ENCODE results near the gene KCNJ4.
"Not testable (repeated sequence)": the region's sequence is repeated elsewhere in the genome, so short reads cannot be mapped to it uniquely, and the experiment has no call there.

KCNJ4 gene

GRCh38 chr22:38427465-38427864 lies 27.5 kb downstream of the KCNJ4 start:
- no peak for DNase-seq

DNA sequence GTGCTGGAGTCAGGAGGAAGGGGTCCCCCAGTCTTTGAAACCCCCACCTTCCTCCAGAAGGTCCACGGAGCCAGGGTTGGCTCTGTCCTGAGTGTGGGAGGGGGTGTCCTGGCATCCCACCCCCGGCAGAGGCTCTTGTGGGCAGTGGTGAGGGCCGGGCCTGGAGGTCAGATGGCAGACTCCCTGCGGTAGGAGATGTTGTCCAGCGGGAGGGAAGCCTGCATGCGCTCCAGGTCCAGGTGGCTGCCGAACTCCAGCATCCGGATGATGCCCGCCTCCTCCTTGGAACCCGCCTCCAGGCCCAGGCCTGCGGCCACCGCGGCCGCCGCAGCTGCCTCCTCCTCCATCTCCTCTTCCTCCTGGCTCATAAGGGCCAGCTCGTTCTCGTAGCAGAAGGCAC lies 28.4 kb downstream of the KCNJ4 start:
- DNase-seq: no peak

DNA sequence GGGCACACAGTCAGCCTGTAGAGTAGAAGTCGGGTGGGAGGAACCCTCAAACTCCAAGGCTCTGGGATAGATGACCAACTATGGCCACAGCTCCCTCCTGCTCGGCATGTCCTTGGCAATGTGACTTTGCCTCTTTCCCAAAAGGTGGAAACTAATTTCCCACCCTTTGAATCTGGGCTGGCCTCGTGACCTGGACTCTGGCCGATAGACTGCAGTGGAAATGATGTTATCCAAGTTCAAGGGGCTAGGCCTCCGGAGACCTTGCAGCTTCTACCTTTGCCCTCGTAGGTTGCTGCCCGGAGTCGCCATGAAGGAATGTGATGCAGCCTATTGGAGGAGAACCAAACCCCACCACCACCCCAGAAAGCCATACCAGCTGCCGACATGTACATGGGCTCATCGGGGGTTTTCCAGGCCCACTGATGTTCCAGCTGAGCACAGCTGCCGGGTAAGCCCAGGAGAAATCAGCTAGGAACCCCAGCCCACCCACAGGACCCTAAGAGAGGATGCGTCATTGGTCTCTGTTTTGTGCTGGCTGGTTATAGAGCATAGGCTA lies 30.4 kb downstream of the KCNJ4 start:
- DNase-seq: no peak

- DNase-seq: no peak
Observed at GRCh38 chr22:38423512-38424503, 31.2 kb downstream of the KCNJ4 start.

- DNase-seq: no peak
Observed at GRCh38 chr22:38422611-38423511, 32.1 kb downstream of the KCNJ4 start.

DNA sequence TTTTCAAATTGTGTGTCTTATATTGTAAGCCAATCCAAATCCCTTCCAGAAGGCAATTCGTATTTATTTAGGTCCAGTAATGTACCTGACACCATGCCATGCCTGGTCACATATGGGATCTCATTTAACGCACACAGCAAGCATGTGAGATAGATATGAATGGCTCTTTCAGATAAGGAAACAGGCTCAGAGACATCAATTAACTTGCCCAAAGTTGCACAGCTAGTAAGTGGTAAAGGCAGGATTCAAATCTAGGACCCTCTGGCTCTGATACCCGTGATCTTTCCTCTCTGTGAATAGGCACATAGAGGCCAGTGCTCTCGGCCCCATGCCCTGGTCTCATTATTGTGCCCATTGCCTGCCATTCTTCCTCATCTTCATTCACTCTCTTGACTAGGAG lies 34.3 kb downstream of the KCNJ4 start:
- no peak for DNase-seq

DNA sequence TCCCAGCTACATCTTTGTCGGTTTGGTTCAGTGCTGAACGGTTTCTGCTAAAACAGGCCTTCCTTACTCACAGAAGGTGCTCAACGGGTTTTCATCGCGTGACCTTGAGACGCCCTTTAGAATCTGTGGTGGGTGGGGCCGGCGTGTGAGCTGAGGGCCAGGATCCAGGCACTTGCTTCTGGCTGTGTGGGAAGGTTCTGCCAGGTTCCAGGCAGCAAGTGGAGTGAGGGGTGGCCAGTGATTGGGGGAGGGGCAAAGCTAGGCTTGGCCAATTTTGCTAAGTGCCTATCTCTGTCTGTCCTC lies 35.2 kb downstream of the KCNJ4 start:
- no peak for DNase-seq

DNA sequence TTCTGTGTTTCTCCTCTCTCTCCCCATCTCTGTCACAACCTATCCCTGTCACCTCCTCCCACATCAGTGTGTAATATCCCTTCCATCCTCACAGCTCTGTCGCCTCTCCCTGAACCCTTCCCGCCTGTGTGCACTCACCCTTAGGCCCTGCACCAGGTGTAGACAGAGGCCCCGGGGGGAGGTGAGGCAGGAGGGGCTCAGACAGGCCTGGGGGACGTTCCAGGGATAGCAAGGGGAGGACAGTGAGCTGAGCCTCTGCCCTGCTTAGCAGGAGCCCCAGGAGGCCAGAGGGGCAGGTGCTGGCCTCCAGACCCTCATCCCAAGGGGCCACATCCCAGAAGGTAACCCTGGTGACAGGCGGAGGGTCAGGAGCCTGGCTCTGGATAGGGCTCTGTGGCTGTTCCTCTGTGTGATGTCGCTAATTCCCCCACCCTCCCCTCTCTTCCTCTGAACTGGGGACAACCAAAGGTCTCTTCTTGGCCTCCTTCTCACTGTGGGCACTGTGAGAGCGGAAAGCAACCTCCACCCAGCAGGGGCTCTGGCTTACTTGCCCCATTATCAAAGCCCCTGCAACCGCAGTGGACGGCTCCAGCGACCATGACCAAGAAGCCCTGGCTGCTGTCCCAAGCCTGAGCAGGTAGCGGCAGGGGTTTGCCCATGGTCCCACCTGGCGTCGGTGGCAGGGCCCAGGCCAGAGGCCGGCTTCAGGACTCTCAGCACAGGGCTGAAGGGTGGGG lies 35.7 kb downstream of the KCNJ4 start:
- no peak for DNase-seq

DNA sequence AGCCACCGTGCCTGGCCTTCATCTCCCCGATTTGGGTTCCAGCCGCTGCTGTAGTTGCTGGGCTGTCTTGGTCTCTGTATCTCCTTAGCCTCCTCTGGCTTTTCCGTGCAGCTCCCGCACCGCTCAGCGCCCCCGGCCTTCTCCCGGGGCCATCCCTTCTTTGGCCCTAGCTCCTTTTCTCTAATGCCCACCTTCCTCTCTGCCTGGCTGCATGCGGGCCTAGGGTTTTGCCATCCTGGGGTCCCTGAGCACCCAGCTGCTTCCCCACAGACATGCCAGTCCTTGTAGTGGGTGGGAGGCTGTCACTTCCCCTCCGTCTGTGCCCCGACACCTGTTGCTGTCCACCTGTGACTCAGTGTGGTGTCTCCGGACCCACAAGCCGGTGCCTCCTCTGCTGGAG lies 36.4 kb downstream of the KCNJ4 start:
- no peak for DNase-seq

DNA sequence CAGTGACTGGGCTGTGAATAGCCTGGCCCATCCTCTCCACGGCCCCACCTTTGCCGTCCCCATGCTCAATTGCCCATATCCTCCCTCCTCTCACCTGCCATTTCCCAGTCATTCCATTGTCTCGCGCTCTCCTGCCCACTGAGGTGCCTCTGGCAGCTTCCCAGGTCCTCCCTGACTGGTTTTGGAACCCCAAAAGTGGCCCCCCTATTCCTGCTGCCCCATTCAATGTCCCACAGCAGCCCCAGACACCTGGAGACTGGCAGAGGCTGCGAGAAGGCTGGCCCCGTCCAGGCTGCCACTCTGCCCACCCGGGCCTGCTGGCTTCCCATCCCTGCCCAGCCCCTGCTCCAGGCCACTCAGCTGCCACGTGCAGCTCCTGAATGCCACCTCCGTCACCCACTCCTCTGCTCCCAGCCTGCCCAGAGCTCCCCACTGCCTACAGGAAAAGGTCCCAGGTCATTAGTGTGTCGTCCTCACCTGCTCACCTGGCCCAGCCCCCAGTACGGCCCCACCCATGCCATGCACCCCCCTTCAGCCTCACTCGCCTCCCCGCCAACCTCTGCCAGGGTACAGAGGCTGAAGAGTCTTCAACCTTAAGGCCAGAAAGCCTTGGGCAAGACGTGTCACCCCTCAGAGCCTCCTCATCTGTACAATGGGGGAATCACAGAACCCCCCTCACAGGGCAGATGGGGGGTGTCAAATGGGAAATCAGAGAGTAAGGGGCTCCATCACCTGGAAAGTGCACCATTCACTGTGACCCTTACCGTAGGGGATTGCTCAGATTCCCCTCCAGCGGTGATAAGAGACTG lies 37.5 kb downstream of the KCNJ4 start:
- no peak for DNase-seq

GRCh38 chr22:38416621-38417251 lies 38.3 kb downstream of the KCNJ4 start:
- no peak for DNase-seq

- DNase-seq: no peak
Observed at GRCh38 chr22:38415561-38416321, 39.3 kb downstream of the KCNJ4 start.

DNA sequence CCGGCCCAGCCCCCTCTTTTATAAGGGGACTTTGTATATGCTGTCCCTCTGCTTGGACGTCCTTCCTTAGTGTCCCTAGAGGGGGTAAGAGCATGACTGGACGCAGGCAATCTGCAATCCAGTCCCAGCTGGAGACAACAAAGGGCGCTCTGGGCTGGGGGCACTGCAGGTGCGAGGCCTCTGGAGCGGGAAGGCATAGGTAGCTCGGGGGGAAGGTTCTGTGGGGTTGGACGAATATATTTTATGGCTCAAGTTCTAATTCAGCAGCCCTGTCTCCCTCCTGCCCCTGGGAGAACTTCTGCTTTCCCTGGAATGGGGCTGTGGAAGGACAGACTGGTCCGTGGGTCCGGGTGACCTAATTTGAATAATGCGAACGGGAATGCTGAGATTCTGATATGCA lies 40.0 kb downstream of the KCNJ4 start:
- DNase-seq: no peak

DNA sequence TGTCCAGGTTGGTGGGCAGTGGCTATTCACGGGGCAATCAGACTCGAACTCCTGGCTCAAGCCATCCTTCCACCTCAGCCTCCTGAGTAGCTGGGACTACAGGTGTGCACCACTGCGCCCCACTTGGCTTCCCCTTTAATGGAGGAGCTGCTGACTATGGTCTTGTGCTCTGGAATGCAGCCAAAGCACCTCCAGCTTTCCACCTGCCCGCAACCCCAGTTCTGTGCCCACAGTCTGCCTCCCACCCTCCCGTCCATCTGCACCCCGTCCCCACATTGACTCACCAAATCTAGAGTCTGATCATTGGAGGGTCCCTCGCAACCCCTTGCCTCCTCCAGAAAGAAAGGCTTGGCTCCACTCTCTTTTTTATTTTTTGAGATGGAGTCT lies 41.0 kb downstream of the KCNJ4 start:
- no peak for DNase-seq

- DNase-seq: no peak
Observed at GRCh38 chr22:38413085-38414008, 41.7 kb downstream of the KCNJ4 start.

DNA sequence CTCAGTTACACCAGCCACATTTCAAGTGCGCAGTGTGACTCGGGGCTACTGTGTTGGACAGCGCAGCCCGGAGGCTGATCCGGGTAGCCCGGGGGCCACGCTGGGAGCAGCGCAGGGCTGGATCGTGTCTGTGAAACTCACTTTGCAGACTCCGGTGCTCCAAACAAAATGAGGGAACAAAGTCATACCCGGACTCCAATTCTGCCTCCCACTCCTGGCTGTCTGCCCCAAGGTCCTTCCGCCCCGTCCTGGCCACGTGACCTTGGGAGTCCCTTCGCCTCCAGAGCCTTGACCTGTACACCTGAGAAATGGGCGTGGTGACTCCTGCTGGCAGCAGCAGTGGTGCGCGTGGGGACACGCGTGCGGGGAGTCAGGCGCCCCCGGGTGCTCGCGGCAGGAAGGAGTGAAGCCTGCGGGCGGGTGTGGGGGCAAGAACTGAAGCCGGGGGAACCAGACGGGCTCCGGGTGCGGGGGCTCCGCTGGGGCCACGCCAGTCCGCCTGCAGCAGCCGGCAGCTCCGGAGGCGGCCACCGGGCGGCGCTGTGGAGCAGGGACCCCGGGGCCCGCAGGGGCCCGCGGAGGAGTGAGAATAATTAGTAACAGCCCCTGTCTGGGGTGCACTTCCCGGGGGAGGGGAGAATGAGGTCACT lies 42.4 kb downstream of the KCNJ4 start:
- DNase-seq: no peak

- no peak for DNase-seq
Observed at GRCh38 chr22:38411016-38411415, 44.0 kb downstream of the KCNJ4 start.

DNA sequence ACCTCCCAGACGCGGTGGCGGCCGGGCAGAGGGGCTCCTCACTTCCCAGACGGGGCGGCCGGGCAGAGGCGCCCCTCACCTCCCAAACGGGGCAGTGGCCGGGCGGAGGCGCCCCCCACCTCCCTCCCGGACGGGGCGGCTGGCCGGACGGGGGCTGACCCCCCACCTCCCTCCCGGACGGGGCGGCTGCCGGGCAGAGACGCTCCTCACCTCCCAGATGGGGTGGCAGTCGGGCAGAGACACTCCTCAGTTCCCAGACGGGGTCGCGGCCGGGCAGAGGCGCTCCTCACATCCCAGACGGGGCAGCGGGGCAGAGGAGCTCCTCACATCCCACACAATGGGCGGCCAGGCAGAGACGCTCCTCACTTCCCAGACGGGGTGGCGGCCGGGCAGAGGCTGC lies 45.1 kb downstream of the KCNJ4 start:
- DNase-seq: not testable (repeated sequence)

- DNase-seq: no peak
Observed at GRCh38 chr22:38406617-38407016, 48.4 kb downstream of the KCNJ4 start.
